Measurements from ENCODE around the gene CTTN.
A peak's percentile ranks its signal among the peaks of the same experiment; 100 is the strongest.

CTTN gene

GRCh38 chr11:70398834-70399680 is 728 bp downstream of the CTTN start:
- DNase-seq (ENCODE audit: low spot score), result peak; percentile 80
- no peak for TF ChIP-seq CTCF (IDR thresholded peaks at IDR 0.05; ENCODE audit: borderline replicate concordance, control extremely low read depth, extremely low read depth, insufficient read depth, missing control alignments)
- in situ Hi-C loops (cut with MboI; ENCODE audit: low sequenced_read_pairs, unreplicated experiment), result no loop called here

- in situ Hi-C loops (cut with MboI; ENCODE audit: low sequenced_read_pairs, unreplicated experiment), result no loop called here
- no peak for TF ChIP-seq CTCF (IDR thresholded peaks at IDR 0.05; ENCODE audit: borderline replicate concordance, control extremely low read depth, extremely low read depth, insufficient read depth, missing control alignments)
- no peak for DNase-seq (ENCODE audit: low spot score)
Observed at GRCh38 chr11:70399681-70400112, 1.4 kb downstream of the CTTN start.

GRCh38 chr11:70400643-70401042 is 2.3 kb downstream of the CTTN start:
- in situ Hi-C loops (cut with MboI; ENCODE audit: low sequenced_read_pairs, unreplicated experiment), result no loop called here
- no peak for DNase-seq (ENCODE audit: low spot score)
- TF ChIP-seq CTCF (IDR thresholded peaks at IDR 0.05; ENCODE audit: borderline replicate concordance, control extremely low read depth, extremely low read depth, insufficient read depth, missing control alignments), result no peak

GRCh38 chr11:70402016-70402415 is 3.7 kb downstream of the CTTN start:
- TF ChIP-seq CTCF (IDR thresholded peaks at IDR 0.05; ENCODE audit: borderline replicate concordance, control extremely low read depth, extremely low read depth, insufficient read depth, missing control alignments), result no peak
- no peak for DNase-seq (ENCODE audit: low spot score)
- in situ Hi-C loops (cut with MboI; ENCODE audit: low sequenced_read_pairs, unreplicated experiment), result no loop called here

- TF ChIP-seq CTCF (IDR thresholded peaks at IDR 0.05; ENCODE audit: borderline replicate concordance, control extremely low read depth, extremely low read depth, insufficient read depth, missing control alignments), result no peak
- no peak for DNase-seq (ENCODE audit: low spot score)
- in situ Hi-C loops (cut with MboI; ENCODE audit: low sequenced_read_pairs, unreplicated experiment), result no loop called here
Observed at GRCh38 chr11:70402685-70403084, 4.4 kb downstream of the CTTN start.

- TF ChIP-seq CTCF (IDR thresholded peaks at IDR 0.05; ENCODE audit: borderline replicate concordance, control extremely low read depth, extremely low read depth, insufficient read depth, missing control alignments), result no peak
- no peak for DNase-seq (ENCODE audit: low spot score)
- in situ Hi-C loops (cut with MboI; ENCODE audit: low sequenced_read_pairs, unreplicated experiment), result no loop called here
Observed at GRCh38 chr11:70404244-70404643, 5.9 kb downstream of the CTTN start.

All from GM13976 (cell line).